ENCODE data around the gene JAK3. TPM values are rescaled to one million over a fixed set of nuclear protein-coding genes. Genes with fewer than 3 reads are reported as not detected.

Gene JAK3
- polyA plus RNA-seq, 1 of the 3 experiments (the other 2 are of a cell fraction): 1.3 TPM

DNA sequence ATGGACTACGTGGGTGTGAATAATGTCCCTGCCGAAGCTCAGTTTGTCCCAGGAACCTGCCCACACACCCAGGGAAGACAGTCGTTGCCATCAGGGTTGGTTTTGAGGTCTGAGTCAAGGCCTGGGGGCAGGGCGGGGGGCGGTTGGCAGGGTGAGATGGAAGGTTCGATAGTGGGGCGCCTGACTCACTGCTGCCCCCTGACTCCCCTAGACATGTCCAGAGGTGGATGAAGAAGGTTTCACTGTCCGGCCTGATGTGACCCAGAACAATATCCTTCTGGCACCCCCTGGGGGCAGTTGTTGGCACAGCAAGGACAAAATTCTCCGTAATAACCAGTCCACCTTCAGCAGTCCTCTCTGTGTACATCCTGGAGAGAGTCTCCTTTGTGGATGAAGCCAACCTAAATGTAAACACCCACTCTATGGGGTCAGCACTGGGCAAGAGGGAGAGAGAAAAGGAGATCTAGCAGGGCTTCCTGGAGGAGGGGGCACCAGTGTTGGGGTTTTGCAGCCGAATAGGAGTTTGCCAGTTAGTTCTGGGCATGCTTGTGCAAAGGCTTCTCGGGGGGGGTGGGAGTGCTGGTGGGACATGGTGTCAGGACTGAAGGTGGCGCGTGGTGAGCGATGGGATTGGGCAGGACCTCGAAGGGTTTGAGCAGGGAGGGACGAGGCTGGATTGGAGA lies 72.4 kb downstream of the JAK3 start (continued):
- no peak for TF ChIP-seq ZBTB33 (IDR thresholded peaks at IDR 0.05; ENCODE audit: borderline replicate concordance, low read depth)
- TF ChIP-seq YY1 (IDR thresholded peaks at IDR 0.05; ENCODE audit: low read depth): no peak
- TF ChIP-seq EP300 (IDR thresholded peaks at IDR 0.05; ENCODE audit: borderline replicate concordance in 1 of 2, low read depth in 1 of 2, low read length in 1 of 2): no peak
- TF ChIP-seq FOXJ3 (CRISPR knock-in tag; IDR thresholded peaks at IDR 0.05): no peak
- TF ChIP-seq ELF1 (IDR thresholded peaks at IDR 0.05): no peak
- no peak for TF ChIP-seq TAF1 (IDR thresholded peaks at IDR 0.05; ENCODE audit: borderline replicate concordance, low read depth, low read length)

Small RNA genes lying within 50 kb of the gene (small RNA-seq; reads per million reads assigned to genes)
- 0 reads per million in 7 experiments for gene SNORA68

Other genes starting within 250 kb of the JAK3 start
- 0.32 and 0.38 TPM in 2 replicates for gene UNC13A, start 159.6 kb downstream of the JAK3 start, polyA plus RNA-seq (2012; rRNA removed)
- gene MAP1S, start 128.5 kb downstream of the JAK3 start, polyA plus RNA-seq (2012; rRNA removed): 7.8 and 18.4 TPM in 2 replicates
- gene FCHO1, start 96.5 kb downstream of the JAK3 start, polyA plus RNA-seq (2012; rRNA removed): 0.19 and 0.71 TPM in 2 replicates
- not detected in 2 replicates for gene B3GNT3, start 52.8 kb downstream of the JAK3 start, polyA plus RNA-seq (2012; rRNA removed)
- gene INSL3, start 26.5 kb downstream of the JAK3 start, polyA plus RNA-seq (2012; rRNA removed): 0.21 and 0.65 TPM in 2 replicates
- 2,138 and 2,695 TPM in 2 replicates for gene RPL18A, start 11.9 kb upstream of the JAK3 start, polyA plus RNA-seq (2012; rRNA removed)
- gene SLC5A5, start 24.0 kb upstream of the JAK3 start, polyA plus RNA-seq (2012; rRNA removed): 0.02 TPM in 2 replicates
- 157 and 231 TPM in 2 replicates for gene CCDC124, start 85.0 kb upstream of the JAK3 start, polyA plus RNA-seq (2012; rRNA removed)
- gene KCNN1, start 119.1 kb upstream of the JAK3 start, polyA plus RNA-seq (2012; rRNA removed): 2.7 and 3.6 TPM in 2 replicates
- gene ARRDC2, start 160.2 kb upstream of the JAK3 start, polyA plus RNA-seq (2012; rRNA removed): 5.5 and 6.3 TPM in 2 replicates
- 0.02 TPM in 1 of 2 replicates, not detected in the other for gene IL12RB1, start 239.0 kb upstream of the JAK3 start, polyA plus RNA-seq (2012; rRNA removed)
- gene MAST3, start 249.8 kb upstream of the JAK3 start, polyA plus RNA-seq (2012; rRNA removed): 3.1 and 4.5 TPM in 2 replicates

Measured in SK-N-SH (cell line).